OCI-LY3 (cell line): ENCODE results near the gene FCGBP.
"Not testable (repeated sequence)": the region's sequence is repeated elsewhere in the genome, so short reads cannot be mapped to it uniquely, and the experiment has no call there.

Source experiments
- CTCF ChIP-seq: fragments of 200-600, 300-600 bp; sonication (generic); IDR thresholded peaks from 2 replicates; pipeline ENCODE4 v1.5.1; 2014; ENCODE audit warnings: antibody characterized with exemption, low read length, low read depth
- EZH2phosphoT487 ChIP-seq: fragments of 200-600 bp; shearing (Covaris generic); IDR thresholded peaks from 2 replicates; pipeline ENCODE4 v1.6.1; 2018; ENCODE audit warnings: antibody characterized with exemption, mixed run types, low read depth

GRCh38 chr19:39901681-39902080, 32.8 kb downstream of the FCGBP start:
- not testable (repeated sequence) for TF ChIP-seq CTCF, EZH2phosphoT487
